Motor neuron (in vitro differentiated cells): ENCODE measurements around the gene ANGPTL4. TPM values are rescaled to one million over a fixed set of nuclear protein-coding genes. Genes with fewer than 3 reads are reported as not detected.

Experiments
- ATAC-seq, 8 experiments: fragments of 200-7000 bp; cut with Tn5 transposase; replicated peaks in 6 of 8; 2 replicates each; pipeline ENCODE4 v1.8.0; 2021; ENCODE audit warnings: mild to moderate bottlenecking in 8 of 8, moderate library complexity in 8 of 8
- H3K27ac ChIP-seq, 2 donors: fragments of 250-450 bp; sonication (Bioruptor Pico); 2 replicates each; pipeline ENCODE4 v1.9.0; 2021; ENCODE audit warnings: antibody characterized with exemption in 2 of 2, mild to moderate bottlenecking in 2 of 2, moderate library complexity in 1 of 2
- H3K4me1 ChIP-seq, 2 donors: fragments of 250-450 bp; sonication (Bioruptor Pico); replicated peaks in 1 of 2; 2 replicates each; pipeline ENCODE4 v1.6.1; 2021; ENCODE audit warnings: antibody characterized with exemption in 2 of 2, mild to moderate bottlenecking in 2 of 2, moderate library complexity in 1 of 2
- H3K4me3 ChIP-seq, 5 donors: fragments of 250-450 bp; sonication (Bioruptor Pico); 2 replicates each; pipeline ENCODE4 v1.9.0; 2021; ENCODE audit warnings: antibody characterized with exemption in 5 of 5, mild to moderate bottlenecking in 5 of 5, moderate library complexity in 4 of 5
- WGBS, 10 experiments: fragments of 450-650 bp; shearing (Covaris generic); methylation state at CpG; one replicate each; pipeline ENCODE4 v1.0.0; 2022; 5-methylcytosine and 5-hydroxymethylcytosine counted together
- in situ Hi-C, 9 experiments: fragments of 400-800 bp; cut with MboI; loops; one replicate each; pipeline ENCODE4 v1.15.0; 2021; ENCODE audit warnings: low sequenced_read_pairs in 9 of 9, low pct_unique_long_range_greater_than_20kb in 2 of 9; ENCODE audit not compliant: unreplicated experiment in 9 of 9
- total RNA-seq, 8 experiments: library from RNA; unstranded; fragments of 300-600 nt; gene quantifications; 2 replicates each; pipeline versions ENCODE4 v1.2.3 to v1.2.4, GENCODE V29; 2022

ANGPTL4 gene
- total RNA-seq, 8 experiments from 2014 or later = 0.38 to 4.6 (median 0.90) TPM; not detected in 1

- H3K4me3 ChIP-seq = no peak overlapping the region
- in situ Hi-C loops = no loop called here
- no peak for ATAC-seq
- peaks cover 16 to 19% of the 10 kb centered on the region in 2 donors for H3K4me1 ChIP-seq
- no peak overlapping the region for H3K27ac ChIP-seq
- WGBS, 10 experiments = 73 to 100% (median 100%) methylated on average over 1 to 8 of the region's 17 CpGs; no CpG with 5 or more reads in 5 of the 10 experiments
Measured at GRCh38 chr19:8324186-8325050, 39.5 kb upstream of the ANGPTL4 start.

- Histone ChIP-seq H3K4me1 (peaks cover 10 to 11% of the 10 kb centered on the region in 2 donors), H3K4me3 (no peak overlapping the region), H3K27ac (no peak overlapping the region)
- no peak for ATAC-seq
- WGBS, 10 experiments = 50 to 100% (median 96%) methylated on average over 1 to 3 of the region's 3 CpGs; no CpG with 5 or more reads in 1 of the 10 experiments
- in situ Hi-C loops = no loop called here
Measured at GRCh38 chr19:8325454-8325853, 38.5 kb upstream of the ANGPTL4 start.

- no peak for ATAC-seq
- no peaks in the 10 kb centered on the region for H3K4me1 ChIP-seq
- 0 to 100% (median 52%) methylated on average over 1 to 3 of the region's 3 CpGs; no CpG with 5 or more reads in 3 of the 10 experiments for WGBS, 10 experiments
- H3K27ac ChIP-seq = no peak overlapping the region
- in situ Hi-C loops = no loop called here
- no peak overlapping the region for H3K4me3 ChIP-seq
Measured at GRCh38 chr19:8329996-8330395, 34.0 kb upstream of the ANGPTL4 start.

- in situ Hi-C loops = no loop called here
- Histone ChIP-seq H3K4me3 (no peak overlapping the region), H3K27ac (no peak overlapping the region), H3K4me1 (no peaks in the 10 kb centered on the region)
- ATAC-seq = no peak
- 59 to 80% (median 72%) methylated on average over 1 to 2 of the region's 8 CpGs; no CpG with 5 or more reads in 7 of the 10 experiments for WGBS, 10 experiments
Measured at GRCh38 chr19:8331263-8331845, 32.6 kb upstream of the ANGPTL4 start.

- no peak overlapping the region for H3K27ac ChIP-seq
- H3K4me1 ChIP-seq = no peaks in the 10 kb centered on the region
- peak overlapping the region in 3 of 5 donors; percentile 10 to 43 (median 22) for H3K4me3 ChIP-seq
- in situ Hi-C loops = no loop called here
- WGBS, 10 experiments = 20% methylated on average over 2 of the region's 52 CpGs; no CpG with 5 or more reads in 9 of the 10 experiments
- ATAC-seq = no peak
Measured at GRCh38 chr19:8332976-8333766, 30.8 kb upstream of the ANGPTL4 start.

- in situ Hi-C loops = no loop called here
- Histone ChIP-seq H3K4me1 (no peaks in the 10 kb centered on the region), H3K27ac (no peak overlapping the region), H3K4me3 (peak overlapping the region; percentile 10 to 43 (median 34))
- no peak for ATAC-seq
- WGBS, 10 experiments = 0 to 17% (median 8%) methylated on average over 3 to 7 of the region's 48 CpGs; no CpG with 5 or more reads in 7 of the 10 experiments
Measured at GRCh38 chr19:8333767-8334457, 30.0 kb upstream of the ANGPTL4 start.

GRCh38 chr19:8334458-8335342, 29.3 kb upstream of the ANGPTL4 start:
- Histone ChIP-seq H3K4me1 (no peaks in the 10 kb centered on the region), H3K4me3 (peak overlapping the region; percentile 33 to 43 (median 34)), H3K27ac (no peak overlapping the region)
- in situ Hi-C loops = no loop called here
- 4 to 6% (median 5%) methylated on average over 17 to 32 of the region's 117 CpGs; no CpG with 5 or more reads in 6 of the 10 experiments for WGBS, 10 experiments
- peak; percentile 83 to 94 (median 92) for ATAC-seq

GRCh38 chr19:8335343-8336071, 28.4 kb upstream of the ANGPTL4 start:
- ATAC-seq = peak in 3 of 8 experiments; percentile 12 to 66 (median 34)
- Histone ChIP-seq H3K4me1 (no peaks in the 10 kb centered on the region), H3K4me3 (peak overlapping the region; percentile 33 to 43 (median 34)), H3K27ac (no peak overlapping the region)
- WGBS, 10 experiments = 2 to 8% (median 7%) methylated on average over 5 to 9 of the region's 79 CpGs; no CpG with 5 or more reads in 7 of the 10 experiments
- in situ Hi-C loops = no loop called here

GRCh38 chr19:8336072-8336569, 27.8 kb upstream of the ANGPTL4 start:
- 10 to 84% (median 47%) methylated on average over 2 to 13 of the region's 27 CpGs; no CpG with 5 or more reads in 6 of the 10 experiments for whole genome bisulfite sequencing, 10 experiments
- no peak overlapping the region for H3K4me3 ChIP-seq
- H3K4me1 ChIP-seq = no peaks in the 10 kb centered on the region
- no peak overlapping the region for H3K27ac ChIP-seq
- no peak for ATAC-seq
- in situ Hi-C loops = no loop called here

GRCh38 chr19:8336660-8337059, 27.3 kb upstream of the ANGPTL4 start:
- H3K27ac ChIP-seq = no peak overlapping the region
- no peaks in the 10 kb centered on the region for H3K4me1 ChIP-seq
- 51 to 53% methylated on average over 3 of the region's 8 CpGs; no CpG with 5 or more reads in 8 of the 10 experiments for WGBS, 10 experiments
- in situ Hi-C loops = no loop called here
- no peak overlapping the region for H3K4me3 ChIP-seq
- no peak for ATAC-seq

- in situ Hi-C loops = no loop called here
Measured at GRCh38 chr19:8337728-8338127, 26.2 kb upstream of the ANGPTL4 start.

More at GRCh38 chr19:8337728-8338127, 26.2 kb upstream of the ANGPTL4 start:
- Histone ChIP-seq H3K4me1 (no peaks in the 10 kb centered on the region), H3K27ac (no peak overlapping the region), H3K4me3 (no peak overlapping the region)
- WGBS, 10 experiments = 40 to 100% (median 80%) methylated on average over 1 to 2 of the region's 7 CpGs; no CpG with 5 or more reads in 4 of the 10 experiments
- ATAC-seq = no peak
